Hepatocyte (in vitro differentiated cells): ENCODE results near the gene INSR.

ENCODE experiments used
- CTCF ChIP-seq: fragments of 200-600 bp; sonication (generic); IDR thresholded peaks from 2 replicates; pipeline ENCODE4 v1.5.1; 2016; ENCODE audit warnings: antibody characterized with exemption, mild to moderate bottlenecking; ENCODE audit not compliant: poor library complexity
- EZH2 ChIP-seq: fragments of 200-600 bp; sonication (generic); IDR thresholded peaks from 2 replicates; pipeline ENCODE4 v1.6.1; 2016; ENCODE audit warnings: antibody characterized with exemption, mild to moderate bottlenecking, borderline replicate concordance
- EZH2phosphoT487 ChIP-seq: fragments of 200-600 bp; sonication (generic); IDR thresholded peaks from one replicate; pipeline ENCODE4 v1.6.1; 2018; ENCODE audit warnings: antibody characterized with exemption, mild to moderate bottlenecking, low read depth, moderate library complexity; ENCODE audit not compliant: unreplicated experiment, severe bottlenecking

- TF ChIP-seq EZH2 (no peak), CTCF (no peak), EZH2phosphoT487 (no peak)
These were observed 144.1 kb downstream of the INSR start for GRCh38 chr19:7149956-7150705.
